IMR-90 (cell line): ENCODE results near the gene COPA. TPM values are rescaled to one million over a fixed set of nuclear protein-coding genes. Genes with fewer than 3 reads are reported as not detected.

Experiments used
- ATAC-seq: fragments of 200-7000 bp; cut with Tn5 transposase; 2 replicates; pipeline ENCODE4 v1.9.1; 2020; ENCODE audit warnings: low read depth, mild to moderate bottlenecking, moderate library complexity
- BruUV-seq: library from RNA; stranded (reverse); fragments of 400-500 nt; replicated peaks from 2 replicates; lab custom pipeline; 2021; lab: Mats Ljungman, UMichigan
- CTCF ChIA-PET: fragments of 300-600 bp; formaldehyde crosslinking; extraction: SDS; loops from one replicate; lab custom pipeline; 2021; ENCODE audit warnings: antibody characterized with exemption; lab: Yijun Ruan, JAX
- POLR2A ChIA-PET: fragments of 300-600 bp; sonication (Branson Sonifier 250); formaldehyde crosslinking; loops from one replicate; lab custom pipeline; 2022; ENCODE audit warnings: antibody characterized with exemption; ENCODE audit not compliant: unreplicated experiment; lab: Charles Lee
- DNase-seq: peaks from one replicate; pipeline ENCODE4 v3.0.0; 2013
- H2AFZ ChIP-seq: replicated peaks from 2 replicates; pipeline ENCODE3; 2013; ENCODE audit warnings: low read length, mild to moderate bottlenecking; ENCODE audit not compliant: poor library complexity
- H2AK5ac ChIP-seq: 2 replicates; pipeline ENCODE4 v1.6.1; 2013; ENCODE audit warnings: low read depth, low read length, inconsistent platforms
- H2AK9ac ChIP-seq: replicated peaks from 2 replicates; pipeline ENCODE3; 2013; ENCODE audit warnings: mild to moderate bottlenecking, low read depth, low read length, moderate library complexity; ENCODE audit not compliant: poor library complexity
- H2BK120ac ChIP-seq: 2 replicates; pipeline ENCODE4 v1.6.1; 2013; ENCODE audit warnings: low read depth, low read length, inconsistent platforms
- H2BK15ac ChIP-seq: 3 replicates; pipeline ENCODE4 v1.6.1; 2013; ENCODE audit warnings: low read depth, low read length, inconsistent platforms
- H2BK20ac ChIP-seq: 2 replicates; pipeline ENCODE4 v1.6.1; 2013; ENCODE audit warnings: low read depth, mild to moderate bottlenecking, inconsistent platforms, low read length, moderate library complexity
- H2BK5ac ChIP-seq: 2 replicates; pipeline ENCODE4 v1.6.1; 2013; ENCODE audit warnings: mild to moderate bottlenecking, low read depth, low read length, inconsistent platforms; ENCODE audit not compliant: poor library complexity, severe bottlenecking
- H3K14ac ChIP-seq: replicated peaks from 2 replicates; pipeline ENCODE4 v1.6.1; 2013; ENCODE audit warnings: low read depth, low read length, inconsistent platforms
- H3K18ac ChIP-seq: 2 replicates; pipeline ENCODE4 v1.6.1; 2013; ENCODE audit warnings: low read depth, low read length, control low read depth
- H3K23ac ChIP-seq: 2 replicates; pipeline ENCODE4 v1.6.1; 2013; ENCODE audit warnings: low read depth, low read length, inconsistent platforms
- H3K27ac ChIP-seq: 2 replicates; pipeline ENCODE4 v1.5.1; 2013; ENCODE audit warnings: mild to moderate bottlenecking, control low read depth, low read length; ENCODE audit not compliant: insufficient read depth
- H3K27me3 ChIP-seq: 2 replicates; pipeline ENCODE4 v1.6.1; 2013; ENCODE audit warnings: low read length; ENCODE audit not compliant: control insufficient read depth, insufficient read depth
- H3K36me3 ChIP-seq: 2 replicates; pipeline ENCODE4 v1.6.1; 2013; ENCODE audit warnings: low read length, mixed read lengths; ENCODE audit not compliant: control insufficient read depth, insufficient read depth
- H3K4ac ChIP-seq: 2 replicates; pipeline ENCODE4 v1.6.1; 2013; ENCODE audit warnings: low read depth, low read length, inconsistent platforms
- H3K4me1 ChIP-seq: 2 replicates; pipeline ENCODE4 v1.6.1; 2013; ENCODE audit warnings: low read length, mixed read lengths; ENCODE audit not compliant: control insufficient read depth, insufficient read depth
- H3K4me2 ChIP-seq: 2 replicates; pipeline ENCODE4 v1.6.1; 2013; ENCODE audit warnings: low read depth, mild to moderate bottlenecking, control low read depth, low read length, moderate library complexity
- H3K4me3 ChIP-seq: 2 replicates; pipeline ENCODE4 v1.5.1; 2013; ENCODE audit warnings: low read depth, mild to moderate bottlenecking, control low read depth, low read length, moderate library complexity; ENCODE audit not compliant: insufficient read depth
- H3K56ac ChIP-seq: 2 replicates; pipeline ENCODE4 v1.6.1; 2013; ENCODE audit warnings: low read length, inconsistent platforms; ENCODE audit not compliant: insufficient read depth; ENCODE audit errors: extremely low read depth
- H3K79me1 ChIP-seq, 2 experiments: 2 replicates each; pipeline ENCODE4 v1.6.1; 2013; ENCODE audit warnings: low read length in 2 of 2, inconsistent platforms in 1 of 2, low read depth in 1 of 2
- H3K9ac ChIP-seq: 2 replicates; pipeline ENCODE4 v1.6.1; 2013; ENCODE audit warnings: low read depth, low read length, control low read depth
- H3K9me1 ChIP-seq: 2 replicates; pipeline ENCODE4 v1.6.1; 2013; ENCODE audit warnings: low read length, inconsistent platforms; ENCODE audit not compliant: insufficient read depth
- H3K9me3 ChIP-seq: 2 replicates; pipeline ENCODE4 v1.6.1; 2013; ENCODE audit warnings: low read length; ENCODE audit not compliant: control insufficient read depth, insufficient read depth
- H4K20me1 ChIP-seq: 2 replicates; pipeline ENCODE4 v1.6.1; 2013; ENCODE audit warnings: low read length, inconsistent platforms; ENCODE audit not compliant: insufficient read depth
- H4K5ac ChIP-seq: 2 replicates; pipeline ENCODE4 v1.6.1; 2013; ENCODE audit warnings: mild to moderate bottlenecking, low read depth, low read length, control low read depth
- H4K8ac ChIP-seq, 2 experiments: 2 replicates each; pipeline ENCODE4 v1.6.1; 2013; ENCODE audit warnings: low read depth in 2 of 2, low read length in 2 of 2, control low read depth in 1 of 2, inconsistent platforms in 1 of 2
- H4K91ac ChIP-seq: 2 replicates; pipeline ENCODE4 v1.6.1; 2013; ENCODE audit warnings: low read depth, low read length, inconsistent platforms; ENCODE audit not compliant: insufficient read depth
- BHLHE40 ChIP-seq: fragments of 150-350 bp; IDR thresholded peaks from 2 replicates; pipeline ENCODE4 v1.6.1; 2016; ENCODE audit warnings: mild to moderate bottlenecking, low read depth, low read length
- CEBPB ChIP-seq: IDR thresholded peaks from 2 replicates; pipeline ENCODE4 v1.6.1; 2012; ENCODE audit warnings: low read depth, low read length, improper control_type of control experiment
- CHD1 ChIP-seq: IDR thresholded peaks from 2 replicates; pipeline ENCODE4 v1.6.1; 2012; ENCODE audit warnings: low read depth, low read length, improper control_type of control experiment
- FOS ChIP-seq: fragments of 150-350 bp; IDR thresholded peaks from 2 replicates; pipeline ENCODE4 v1.6.1; 2016; ENCODE audit warnings: low read depth, low read length
- MAFK ChIP-seq: IDR thresholded peaks from 2 replicates; pipeline ENCODE4 v1.6.1; 2012; ENCODE audit warnings: low read depth, low read length, improper control_type of control experiment
- MAZ ChIP-seq: IDR thresholded peaks from 2 replicates; pipeline ENCODE4 v1.6.1; 2012; ENCODE audit warnings: low read depth, mild to moderate bottlenecking, low read length, improper control_type of control experiment, moderate library complexity, borderline replicate concordance
- MXI1 ChIP-seq: IDR thresholded peaks from 2 replicates; pipeline ENCODE4 v1.6.1; 2012; ENCODE audit warnings: low read depth, mild to moderate bottlenecking, low read length, moderate library complexity, borderline replicate concordance
- NFE2L2 ChIP-seq: fragments of 150-350 bp; IDR thresholded peaks from 2 replicates; pipeline ENCODE4 v1.6.1; 2016; ENCODE audit warnings: low read depth, mild to moderate bottlenecking, low read length
- POLR2A ChIP-seq: IDR thresholded peaks from 2 replicates; pipeline ENCODE4 v1.6.1; 2012; ENCODE audit warnings: mild to moderate bottlenecking, low read depth, low read length
- RAD21 ChIP-seq: IDR thresholded peaks from 2 replicates; pipeline ENCODE4 v1.6.1; 2012; ENCODE audit warnings: low read length, improper control_type of control experiment
- RCOR1 ChIP-seq: IDR thresholded peaks from 2 replicates; pipeline ENCODE4 v1.6.1; 2012; ENCODE audit warnings: mild to moderate bottlenecking, low read length, improper control_type of control experiment; ENCODE audit not compliant: insufficient replicate concordance
- RFX5 ChIP-seq: IDR thresholded peaks from 2 replicates; pipeline ENCODE4 v1.8.0; 2012; ENCODE audit warnings: low read depth, mild to moderate bottlenecking, low read length, moderate library complexity
- SMC3 ChIP-seq: fragments of 150-350 bp; IDR thresholded peaks from 2 replicates; pipeline ENCODE4 v1.6.1; 2016; ENCODE audit warnings: low read depth, mild to moderate bottlenecking, antibody characterized with exemption, low read length, moderate library complexity
- WGBS, 2 experiments: methylation state at CpG; one replicate each; pipeline versions ENCODE4 v1.1.5 to v1.1.7; 2013; ENCODE audit warnings: missing lambda C conversion rate in 2 of 2; ENCODE audit not compliant: insufficient read length in 1 of 2; ENCODE audit errors: extremely low coverage in 2 of 2; 5-methylcytosine and 5-hydroxymethylcytosine counted together
- dilution Hi-C: fragments of 300-500 bp; cut with HindIII; formaldehyde crosslinking; loops from one replicate; pipeline ENCODE4 v1.14.3; 2018; ENCODE audit warnings: low sequenced_read_pairs; ENCODE audit not compliant: unreplicated experiment
- in situ Hi-C: fragments of 300-500 bp; cut with MboI; formaldehyde crosslinking; loops from 3 replicates; pipeline ENCODE4 v1.14.3; 2019; ENCODE audit warnings: low sequenced_read_pairs, inconsistent platforms, mixed read lengths
- intact Hi-C: fragments of 100-400 bp; cut with micrococcal nuclease; formaldehyde crosslinking; loops from 2 replicates; pipeline ENCODE4 v1.10.0; 2022
- polyA plus RNA-seq, 3 experiments: library from polyadenylated mRNA; depleted of rRNA; stranded (reverse); fragments of >200 nt; gene quantifications; 2 replicates each; pipeline ENCODE4 v1.2.3, GENCODE V29; 2012; ENCODE audit warnings: low replicate concordance in 1 of 3
- total RNA-seq: library from RNA; depleted of rRNA; stranded (reverse); fragments of >200 nt; gene quantifications from 2 replicates; pipeline ENCODE4 v1.2.3, GENCODE V29; 2012
- TF ChIP-seq, protein P1 (sequence below): fragments of 150-350 bp; IDR thresholded peaks from 2 replicates; pipeline ENCODE4 v1.6.1; 2017; ENCODE audit warnings: mild to moderate bottlenecking, antibody characterized with exemption, low read length, low read depth
- TF ChIP-seq, protein P2 (sequence below): fragments of 150-350 bp; IDR thresholded peaks from 2 replicates; pipeline ENCODE4 v1.6.1; 2016; ENCODE audit warnings: low read depth, mild to moderate bottlenecking, low read length, moderate library complexity, borderline replicate concordance
- TF ChIP-seq, protein P3 (sequence below): conservative IDR thresholded peaks from 2 replicates; pipeline ENCODE4 v1.5.1; 2012; ENCODE audit warnings: mild to moderate bottlenecking, low read depth, low read length, improper control_type of control experiment

Gene COPA
- total and polyA plus RNA-seq, 2 of the 4 experiments (the other 2 are of a cell fraction) = 204 to 436 TPM

DNA sequence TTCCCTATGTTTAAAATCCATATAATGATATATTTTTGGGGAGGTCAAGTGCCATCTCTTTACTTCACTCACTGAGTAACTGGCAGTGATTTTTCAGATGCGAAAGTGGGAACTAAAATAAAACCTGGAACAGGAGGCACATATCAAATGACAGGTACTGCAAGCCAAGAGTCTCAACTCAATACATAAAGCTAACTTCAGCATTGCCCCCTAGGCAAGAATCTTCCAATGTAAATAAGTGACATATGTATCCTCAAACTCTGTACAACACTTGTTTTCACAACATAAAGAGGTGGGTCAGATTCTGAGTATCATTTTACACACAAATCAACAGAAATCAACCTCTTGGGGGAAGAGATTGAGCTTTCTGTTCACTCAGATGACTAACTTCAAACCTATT, 98.8 kb downstream of the COPA start:
- Histone ChIP-seq H2BK20ac (no peak overlapping the region), H3K4me3 (no peak overlapping the region), H3K9ac (no peak overlapping the region), H3K36me3 (peaks cover 18% of the 10 kb centered on the region), H2BK15ac (no peak overlapping the region), H3K79me1 (peaks cover 25 to 51% of the 10 kb centered on the region in 2 experiments), H3K27me3 (no peaks in the 10 kb centered on the region), H2AFZ (no peak overlapping the region), H3K4ac (no peak overlapping the region), H3K14ac (no peak overlapping the region), H3K9me1 (no peaks in the 10 kb centered on the region), H4K20me1 (peaks cover 20% of the 10 kb centered on the region), H2AK5ac (no peak overlapping the region), H3K4me2 (no peak overlapping the region), H3K23ac (no peak overlapping the region), H2BK5ac (no peak overlapping the region), H3K27ac (no peak overlapping the region), H3K9me3 (no peaks in the 10 kb centered on the region), H2BK120ac (no peak overlapping the region), H4K5ac (no peak overlapping the region), H3K56ac (no peak overlapping the region), H4K91ac (no peak overlapping the region), H3K4me1 (peaks cover 2% of the 10 kb centered on the region; the same call in 1 of the 2 replicates), H3K18ac (no peak overlapping the region), H2AK9ac (no peak overlapping the region), H4K8ac (no peak overlapping the region)
- POLR2A ChIA-PET = interaction anchor here (0.6 kb wide), 1 partner anchor 106 kb away, joined by 3 read pairs; no protein-coding TSS in a partner anchor
- CTCF ChIA-PET = interaction anchor here (1.0 to 1.7 kb wide), 5 partner anchors 17 to 143 kb away, joined by 3 to 5 read pairs (median 4); no protein-coding TSS in a partner anchor
- intact Hi-C loops (loop anchor here (5.0 kb wide), 1 partner anchor 93 kb away; no protein-coding TSS in a partner anchor), in situ Hi-C loops (no loop called here), dilution Hi-C loops (no loop called here)
- BruUV-seq = no TSS peak
- DNase-seq (no peak), ATAC-seq (no peak)
- no CpG with 5 or more reads among the region's 1 CpG for WGBS, 2 experiments
- TF ChIP-seq SMC3 (no peak), CEBPB (no peak), MAFK (no peak), CHD1 (no peak), POLR2A (no peak), RAD21 (no peak), MXI1 (no peak), FOS (no peak), BHLHE40 (no peak), MAZ (no peak), RFX5 (no peak), NFE2L2 (no peak), RCOR1 (no peak)
- TF ChIP-seq, protein P1, sequence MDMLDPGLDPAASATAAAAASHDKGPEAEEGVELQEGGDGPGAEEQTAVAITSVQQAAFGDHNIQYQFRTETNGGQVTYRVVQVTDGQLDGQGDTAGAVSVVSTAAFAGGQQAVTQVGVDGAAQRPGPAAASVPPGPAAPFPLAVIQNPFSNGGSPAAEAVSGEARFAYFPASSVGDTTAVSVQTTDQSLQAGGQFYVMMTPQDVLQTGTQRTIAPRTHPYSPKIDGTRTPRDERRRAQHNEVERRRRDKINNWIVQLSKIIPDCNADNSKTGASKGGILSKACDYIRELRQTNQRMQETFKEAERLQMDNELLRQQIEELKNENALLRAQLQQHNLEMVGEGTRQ = no peak
- TF ChIP-seq, protein P2, sequence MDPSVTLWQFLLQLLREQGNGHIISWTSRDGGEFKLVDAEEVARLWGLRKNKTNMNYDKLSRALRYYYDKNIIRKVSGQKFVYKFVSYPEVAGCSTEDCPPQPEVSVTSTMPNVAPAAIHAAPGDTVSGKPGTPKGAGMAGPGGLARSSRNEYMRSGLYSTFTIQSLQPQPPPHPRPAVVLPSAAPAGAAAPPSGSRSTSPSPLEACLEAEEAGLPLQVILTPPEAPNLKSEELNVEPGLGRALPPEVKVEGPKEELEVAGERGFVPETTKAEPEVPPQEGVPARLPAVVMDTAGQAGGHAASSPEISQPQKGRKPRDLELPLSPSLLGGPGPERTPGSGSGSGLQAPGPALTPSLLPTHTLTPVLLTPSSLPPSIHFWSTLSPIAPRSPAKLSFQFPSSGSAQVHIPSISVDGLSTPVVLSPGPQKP = no peak
- TF ChIP-seq, protein P3, sequence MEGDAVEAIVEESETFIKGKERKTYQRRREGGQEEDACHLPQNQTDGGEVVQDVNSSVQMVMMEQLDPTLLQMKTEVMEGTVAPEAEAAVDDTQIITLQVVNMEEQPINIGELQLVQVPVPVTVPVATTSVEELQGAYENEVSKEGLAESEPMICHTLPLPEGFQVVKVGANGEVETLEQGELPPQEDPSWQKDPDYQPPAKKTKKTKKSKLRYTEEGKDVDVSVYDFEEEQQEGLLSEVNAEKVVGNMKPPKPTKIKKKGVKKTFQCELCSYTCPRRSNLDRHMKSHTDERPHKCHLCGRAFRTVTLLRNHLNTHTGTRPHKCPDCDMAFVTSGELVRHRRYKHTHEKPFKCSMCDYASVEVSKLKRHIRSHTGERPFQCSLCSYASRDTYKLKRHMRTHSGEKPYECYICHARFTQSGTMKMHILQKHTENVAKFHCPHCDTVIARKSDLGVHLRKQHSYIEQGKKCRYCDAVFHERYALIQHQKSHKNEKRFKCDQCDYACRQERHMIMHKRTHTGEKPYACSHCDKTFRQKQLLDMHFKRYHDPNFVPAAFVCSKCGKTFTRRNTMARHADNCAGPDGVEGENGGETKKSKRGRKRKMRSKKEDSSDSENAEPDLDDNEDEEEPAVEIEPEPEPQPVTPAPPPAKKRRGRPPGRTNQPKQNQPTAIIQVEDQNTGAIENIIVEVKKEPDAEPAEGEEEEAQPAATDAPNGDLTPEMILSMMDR = no peak
